Endothelial cell of umbilical vein (primary cell): ENCODE measurements around the gene C1orf167. TPM values are rescaled to one million over a fixed set of nuclear protein-coding genes. Genes with fewer than 3 reads are reported as not detected.

Experiments used
- BruUV-seq: library from RNA; stranded (reverse); fragments of 400-500 nt; replicated peaks from 2 replicates; lab custom pipeline; 2021; lab: Mats Ljungman, UMichigan
- CTCF ChIA-PET: fragments of 300-600, 350-600 bp; sonication (Branson Sonifier 250); formaldehyde crosslinking; loops from one replicate; lab custom pipeline; 2021; ENCODE audit warnings: antibody characterized with exemption, inconsistent platforms; lab: Charles Lee
- POLR2A ChIA-PET: fragments of 300-600, 350-600 bp; sonication (Branson Sonifier 250); formaldehyde crosslinking; loops from one replicate; lab custom pipeline; 2021; ENCODE audit warnings: antibody characterized with exemption, inconsistent platforms; lab: Charles Lee
- DNase-seq: peaks from one replicate; pipeline ENCODE4 v3.0.0-alpha.2; 2011; ENCODE audit warnings: low read depth, low spot score
- FAIRE-seq: peaks from 2 replicates; lab custom pipeline; 2011; peaks lifted over from hg19 to GRCh38; lab: Jason Lieb, UNC
- H2AFZ ChIP-seq: 2 replicates; pipeline ENCODE4 v1.6.0; 2012; ENCODE audit warnings: low read depth, low read length, control low read depth, inconsistent platforms
- H3K27ac ChIP-seq: 2 replicates; pipeline ENCODE4 v1.5.1; 2011; ENCODE audit warnings: low read depth, mild to moderate bottlenecking, control low read depth, low read length, moderate library complexity; ENCODE audit not compliant: insufficient read depth
- H3K27me3 ChIP-seq, 2 experiments: 2 replicates each; pipeline versions ENCODE4 v1.6.0 to v1.6.1; 2011; ENCODE audit warnings: low read length in 2 of 2, mixed read lengths in 1 of 2; ENCODE audit not compliant: control insufficient read depth in 2 of 2, insufficient read depth in 2 of 2
- H3K36me3 ChIP-seq, 2 experiments: 2 replicates in 1 of 2; 3 replicates in 1 of 2; pipeline ENCODE4 v1.5.1; 2011; ENCODE audit warnings: low read length in 2 of 2, mild to moderate bottlenecking in 1 of 2, moderate library complexity in 1 of 2; ENCODE audit not compliant: control insufficient read depth in 2 of 2, insufficient read depth in 2 of 2; ENCODE audit errors: extremely low read depth in 1 of 2
- H3K4me1 ChIP-seq: 3 replicates; pipeline ENCODE4 v1.5.1; 2011; ENCODE audit warnings: mild to moderate bottlenecking, low read length; ENCODE audit not compliant: control insufficient read depth, insufficient read depth; ENCODE audit errors: extremely low read depth
- H3K4me2 ChIP-seq: 2 replicates; pipeline ENCODE4 v1.6.1; 2011; ENCODE audit warnings: low read length, control low read depth, mixed read lengths; ENCODE audit not compliant: insufficient read depth
- H3K4me3 ChIP-seq, 3 experiments: fragments of 200-600 bp in 1 of 3; sonication (generic), shearing (Covaris generic) in 1 of 3; replicated peaks in 1 of 3; 2 replicates each; pipeline ENCODE4 v1.5.1; 2011 to 2016; ENCODE audit warnings: control low read depth in 3 of 3, low read length in 3 of 3, mild to moderate bottlenecking in 2 of 3, inconsistent platforms in 1 of 3, low read depth in 1 of 3, moderate library complexity in 1 of 3; ENCODE audit not compliant: insufficient read depth in 1 of 3
- H3K79me2 ChIP-seq: 2 replicates; pipeline ENCODE4 v1.6.0; 2012; ENCODE audit warnings: low read length, inconsistent platforms; ENCODE audit not compliant: control insufficient read depth, insufficient read depth
- H3K9ac ChIP-seq: replicated peaks from 2 replicates; pipeline ENCODE3; 2011; ENCODE audit warnings: low read length, control low read depth; ENCODE audit not compliant: insufficient read depth; ENCODE audit errors: extremely low read depth
- H3K9me1 ChIP-seq: replicated peaks from 3 replicates; pipeline ENCODE4 v1.6.0; 2011; ENCODE audit warnings: mild to moderate bottlenecking, low read length; ENCODE audit not compliant: control insufficient read depth, insufficient read depth; ENCODE audit errors: extremely low read depth
- H3K9me3 ChIP-seq: replicated peaks from 2 replicates; pipeline ENCODE4 v1.5.1; 2012; ENCODE audit warnings: low read length, inconsistent platforms; ENCODE audit not compliant: control insufficient read depth, insufficient read depth
- H4K20me1 ChIP-seq: replicated peaks from 2 replicates; pipeline ENCODE3; 2011; ENCODE audit warnings: mild to moderate bottlenecking, low read length; ENCODE audit not compliant: control insufficient read depth, insufficient read depth; ENCODE audit errors: extremely low read depth
- CTCF ChIP-seq, 2 donors: IDR thresholded peaks; 1 replicate in 1 of 2; 2 replicates in 1 of 2; pipeline ENCODE4 v1.5.1; 2011; ENCODE audit warnings: low read length in 2 of 2, mild to moderate bottlenecking in 2 of 2, moderate library complexity in 2 of 2, control low read depth in 1 of 2, inconsistent platforms in 1 of 2, low read depth in 1 of 2; ENCODE audit not compliant: insufficient read depth in 1 of 2; ENCODE audit errors: extremely low read depth in 1 of 2
- EZH2 ChIP-seq: IDR thresholded peaks from 2 replicates; pipeline ENCODE4 v1.6.1; 2012; ENCODE audit warnings: borderline replicate concordance, low read depth, mild to moderate bottlenecking, moderate library complexity, low read length, inconsistent platforms; ENCODE audit not compliant: severe bottlenecking
- FOS ChIP-seq: IDR thresholded peaks from 2 replicates; pipeline ENCODE4 v1.6.1; 2011; ENCODE audit warnings: mild to moderate bottlenecking, low read length, moderate library complexity, borderline replicate concordance; ENCODE audit not compliant: insufficient read depth
- GATA2 ChIP-seq: IDR thresholded peaks from 2 replicates; pipeline ENCODE4 v1.7.0; 2011; ENCODE audit warnings: low read depth, mild to moderate bottlenecking, moderate library complexity, mixed read lengths, low read length; ENCODE audit not compliant: insufficient read length, insufficient read depth
- JUN ChIP-seq: IDR thresholded peaks from 2 replicates; pipeline ENCODE4 v1.6.1; 2011; ENCODE audit warnings: borderline replicate concordance, low read depth; ENCODE audit not compliant: insufficient read length, insufficient read depth
- MAX ChIP-seq: IDR thresholded peaks from 2 replicates; pipeline ENCODE4 v1.6.1; 2011; ENCODE audit not compliant: insufficient read depth, insufficient read length
- MYC ChIP-seq: IDR thresholded peaks from one replicate; pipeline ENCODE4 v1.6.1; 2011; ENCODE audit warnings: mild to moderate bottlenecking, low read depth, low read length
- POLR2A ChIP-seq: IDR thresholded peaks from 2 replicates; pipeline ENCODE4 v1.6.1; 2012; ENCODE audit warnings: low read depth, mild to moderate bottlenecking, control low read depth, low read length
- POLR2AphosphoS5 ChIP-seq: IDR thresholded peaks from 2 replicates; pipeline ENCODE4 v1.6.1; 2012; ENCODE audit warnings: low read depth, mild to moderate bottlenecking, control low read depth, low read length, moderate library complexity; ENCODE audit not compliant: insufficient read depth
- dilution Hi-C: fragments of 300-500 bp; cut with MboI; formaldehyde crosslinking; loops from one replicate; pipeline ENCODE4 v1.15.0; 2019; ENCODE audit warnings: low sequenced_read_pairs; ENCODE audit not compliant: extremely low pct_ligation_motif_present
- intact Hi-C: fragments of 100-400 bp; cut with micrococcal nuclease; formaldehyde crosslinking; loops from one replicate; pipeline ENCODE4 v1.10.0; 2022
- polyA plus RNA-seq, 4 experiments: library from polyadenylated mRNA; depleted of rRNA in 3 of 4; stranded (reverse) in 3 of 4; unstranded in 1 of 4; fragments of >200 nt; gene quantifications; 2 replicates each; pipeline versions ENCODE4 v1.2.1 to v1.2.3, GENCODE V29; 2011 to 2012; ENCODE audit warnings: missing spikeins in 1 of 4
- total RNA-seq: library from RNA; stranded (reverse); gene quantifications from 2 replicates; pipeline ENCODE4 v1.2.3, GENCODE V29; 2021

C1orf167 gene
- total and polyA plus RNA-seq, 2 donors (not counting 3 experiments of a cell fraction or from before 2014, with no cell fraction given), result not detected

DNA sequence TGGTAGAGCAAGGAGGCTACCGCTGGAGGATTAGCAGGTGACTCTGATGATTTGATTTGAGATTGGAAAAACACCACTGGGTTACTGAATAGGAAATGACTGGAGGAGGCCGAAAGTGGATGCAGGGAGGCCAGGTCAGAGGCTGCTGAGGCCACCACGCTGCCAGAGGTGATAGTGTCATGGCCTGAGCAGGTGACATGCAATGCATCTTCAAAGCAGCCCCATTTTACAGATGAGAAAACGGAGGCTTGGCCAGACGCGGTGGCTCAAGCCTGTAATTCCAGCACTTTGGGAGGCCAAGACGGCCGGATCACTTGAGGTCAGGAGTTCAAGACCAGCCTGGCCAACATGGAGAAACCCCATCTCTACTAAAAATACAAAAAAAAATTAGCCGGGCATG is 12.8 kb downstream of the C1orf167 start:
- dilution Hi-C loops (no loop called here), intact Hi-C loops (no loop called here)
- Histone ChIP-seq H3K4me2 (no peak overlapping the region), H3K9ac (no peak overlapping the region), H4K20me1 (no peaks in the 10 kb centered on the region), H3K27ac (no peak overlapping the region), H3K79me2 (no peaks in the 10 kb centered on the region), H3K9me1 (no peaks in the 10 kb centered on the region), H3K9me3 (no peaks in the 10 kb centered on the region), H3K4me1 (no peaks in the 10 kb centered on the region), H3K27me3 (no peaks in the 10 kb centered on the region), H2AFZ (no peak overlapping the region), H3K4me3 (no peak overlapping the region), H3K36me3 (no peaks in the 10 kb centered on the region)
- TF ChIP-seq POLR2A, result no peak
- TF ChIP-seq CTCF (IDR thresholded peaks at IDR 0.05; ENCODE audit: extremely low read depth in 1 of 2, insufficient read depth in 1 of 2, low read depth in 1 of 2, low read length in 2 of 2), result no peak
- no peak for TF ChIP-seq EZH2
- no peak for TF ChIP-seq JUN
- TF ChIP-seq POLR2AphosphoS5, result no peak
- TF ChIP-seq MAX, result no peak
- no peak for TF ChIP-seq FOS
- TF ChIP-seq MYC, result no peak
- no peak for TF ChIP-seq GATA2
- CTCF ChIA-PET, result no interaction called here
- no peak for DNase-seq
- BruUV-seq, result no TSS peak
- POLR2A ChIA-PET, result interaction anchor here (0.6 kb wide), 1 partner anchor 15 kb away, joined by 3 read pairs; no protein-coding TSS in a partner anchor
- no peak for FAIRE-seq
